NCI-H1048 (cell line): ENCODE results near the gene KCNH4.
A peak's percentile ranks its signal among the peaks of the same experiment; 100 is the strongest.
"Not testable (repeated sequence)": the region's sequence is repeated elsewhere in the genome, so short reads cannot be mapped to it uniquely, and the experiment has no call there.

Experiments
- DNase-seq: peaks from one replicate; lab custom pipeline; 2025; lab: John Stamatoyannopoulos, UW

The KCNH4 gene

DNA sequence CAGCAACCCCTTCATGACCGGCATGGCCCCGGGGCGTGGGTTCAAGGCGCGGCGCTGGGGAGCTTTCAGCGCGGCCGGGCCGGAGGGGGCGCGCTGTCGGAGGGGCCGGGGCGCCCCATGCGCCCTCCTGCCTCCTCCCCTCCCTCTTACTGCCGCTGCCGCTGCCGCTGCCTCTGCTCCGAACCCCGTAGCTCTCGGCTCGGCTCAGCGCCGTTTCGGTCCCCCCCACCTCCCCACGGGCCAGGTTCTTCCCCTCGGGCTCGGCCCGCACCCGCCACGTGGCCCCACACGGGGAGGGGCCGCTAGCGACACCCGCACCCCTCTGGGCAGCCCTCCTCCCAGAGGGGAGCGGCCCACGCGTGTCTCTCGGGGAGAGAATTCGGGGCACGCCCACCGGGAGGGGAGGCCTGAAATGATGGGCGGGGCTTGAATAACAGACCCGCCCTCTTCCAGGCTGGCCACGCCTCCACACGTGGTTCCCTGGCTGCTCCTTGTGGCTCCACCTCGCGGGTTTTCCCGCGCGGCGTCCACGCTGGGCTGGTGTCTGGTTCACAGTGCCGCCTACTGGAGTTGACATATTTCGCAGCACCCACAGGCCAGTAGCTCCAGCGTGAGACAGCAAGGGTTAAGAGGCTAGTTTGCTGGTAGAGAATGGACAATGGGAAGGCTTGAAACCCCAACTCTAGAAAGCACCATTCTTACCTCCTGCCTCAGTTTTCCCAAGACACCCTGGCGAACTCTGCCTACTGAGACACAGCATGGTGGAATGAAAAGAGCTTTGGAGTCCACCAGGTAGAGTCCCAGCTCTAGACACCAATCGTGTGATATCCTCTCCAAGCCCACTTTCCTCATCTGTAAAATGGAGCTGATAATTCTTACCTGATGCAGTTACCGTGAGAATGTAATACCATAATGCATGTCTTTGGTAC, at the start of gene KCNH4:
TSS of gene KCNH4 (minus strand) at position 221 of the 929 bp plus-strand sequence. CDS start at position 24, 197 bp downstream.
- DNase-seq = peak; percentile 19

GRCh38 chr17:42230225-42230624, 49.3 kb upstream of the KCNH4 start:
- no peak for DNase-seq

DNA sequence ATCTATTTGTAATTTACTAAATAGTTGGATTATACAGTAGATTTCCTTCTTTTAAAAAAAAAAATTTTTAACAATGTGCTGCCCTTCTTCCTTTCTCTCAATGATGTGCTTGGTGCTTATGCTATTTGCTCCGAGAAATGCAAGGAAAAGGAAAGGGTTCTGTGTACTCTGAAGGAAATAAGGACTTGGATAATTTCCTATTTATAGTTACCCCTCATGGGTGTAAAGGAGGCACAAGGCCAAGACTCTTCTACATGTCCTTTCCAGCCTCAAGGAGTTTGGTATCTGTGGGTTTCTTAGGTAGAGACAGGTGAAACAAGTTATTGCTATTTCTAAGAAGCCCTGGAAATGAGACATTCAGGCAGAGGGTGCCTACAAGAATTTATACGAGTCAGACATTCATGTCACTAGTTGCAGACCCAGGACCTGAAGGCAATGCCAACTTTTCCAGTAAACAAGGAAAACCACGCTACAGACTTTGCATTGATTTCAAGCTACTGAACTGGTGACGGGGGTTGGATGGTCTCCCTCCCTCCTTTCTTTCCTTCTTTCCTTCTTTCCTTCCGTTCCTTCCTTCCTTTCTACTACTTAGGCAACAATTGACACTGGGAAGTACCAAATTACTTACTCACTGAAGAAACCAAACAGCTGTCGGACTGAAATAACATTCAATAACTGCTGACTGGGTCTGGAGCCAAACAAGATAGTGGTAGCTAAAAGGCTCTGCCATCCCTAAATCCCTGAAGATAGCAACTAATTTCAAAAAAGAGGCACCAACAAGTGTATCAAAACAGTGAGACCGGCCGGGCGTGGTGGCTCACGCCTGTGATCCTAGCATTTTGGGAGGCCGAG, 47.1 kb upstream of the KCNH4 start:
- DNase-seq = no peak

- no peak for DNase-seq
These were observed 44.7 kb upstream of the KCNH4 start for GRCh38 chr17:42225646-42226045.

DNA sequence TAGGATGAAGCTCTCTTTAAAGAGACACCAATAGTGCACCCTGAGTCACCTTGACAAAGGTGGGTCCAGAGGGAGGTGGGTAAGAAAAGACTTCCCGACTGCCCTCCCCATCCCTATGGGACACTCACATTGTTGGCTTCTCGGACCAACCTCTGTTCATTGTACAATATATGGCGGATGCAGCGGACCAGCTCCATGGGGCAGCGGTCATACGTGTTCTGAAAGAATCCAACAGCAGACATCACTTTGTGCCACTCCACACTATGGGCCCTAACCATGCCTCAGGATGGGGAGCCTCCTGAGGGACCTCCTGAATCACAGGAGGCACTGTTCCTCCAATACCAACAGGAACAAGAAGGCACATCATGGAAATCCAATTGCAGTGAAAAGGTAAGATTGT, 43.7 kb upstream of the KCNH4 start:
- DNase-seq = no peak

DNA sequence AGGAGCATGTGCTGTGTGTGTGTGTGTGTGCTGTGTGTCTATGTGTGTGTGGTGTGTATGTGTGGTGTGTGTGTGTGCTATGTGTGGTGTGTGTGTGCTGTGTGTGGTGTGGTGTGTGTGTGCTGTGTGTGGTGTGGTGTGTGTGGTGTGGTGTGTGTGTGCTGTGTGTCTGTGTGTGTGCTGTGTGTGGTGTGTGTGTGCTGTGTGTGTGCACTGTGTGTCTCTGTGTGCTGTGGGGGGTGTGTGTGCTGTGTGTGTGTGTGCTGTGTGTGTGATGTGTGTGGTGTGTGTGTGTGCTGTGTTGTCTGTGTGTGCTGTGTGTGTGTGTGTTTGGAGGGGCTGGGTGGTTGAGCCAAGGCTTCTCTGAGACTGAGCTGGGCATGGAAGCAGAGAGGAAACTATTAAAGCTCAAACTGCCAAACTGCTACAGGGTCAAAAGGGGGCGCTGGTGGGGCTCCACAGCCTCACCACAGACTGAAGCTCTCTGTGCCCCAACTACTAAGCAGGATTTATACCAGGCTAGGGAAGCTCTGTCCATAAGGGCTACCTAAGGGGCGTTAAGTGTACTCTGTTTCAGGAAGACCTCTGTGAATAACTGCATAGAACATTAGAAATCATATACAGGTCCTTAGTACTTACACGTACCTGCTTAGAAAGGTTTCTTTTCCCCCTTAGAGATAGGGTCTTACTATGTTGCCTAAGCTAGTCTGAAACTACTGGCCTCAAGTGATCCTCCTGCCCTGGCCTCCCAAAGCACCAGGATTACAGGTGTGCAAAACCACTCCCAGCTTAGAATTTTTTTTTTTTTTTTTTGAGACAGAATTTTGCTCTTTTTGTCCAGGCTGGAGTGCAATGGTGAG, 41.2 kb upstream of the KCNH4 start:
- no peak for DNase-seq

GRCh38 chr17:42219280-42219679, 38.3 kb upstream of the KCNH4 start:
- not testable (repeated sequence) for DNase-seq

DNA sequence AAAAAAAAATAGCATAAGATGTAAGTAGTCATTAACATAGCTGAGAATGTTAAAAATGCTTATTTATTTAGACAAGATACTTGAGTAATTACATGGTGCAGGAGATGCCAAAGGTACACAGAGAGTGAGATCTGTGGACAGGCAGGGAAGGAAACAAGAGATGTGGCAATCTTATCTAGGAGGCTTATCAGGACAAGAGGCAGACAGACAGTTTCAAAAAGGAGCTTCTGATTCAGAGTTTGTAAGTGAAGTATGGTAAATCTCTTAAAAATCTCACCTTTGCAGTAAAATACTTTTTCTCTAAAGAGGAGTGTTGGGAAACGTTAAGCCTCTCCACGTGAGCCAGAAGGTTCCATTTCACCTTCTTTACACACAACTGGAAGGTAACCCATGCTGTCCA, 33.2 kb upstream of the KCNH4 start:
- DNase-seq = no peak

DNA sequence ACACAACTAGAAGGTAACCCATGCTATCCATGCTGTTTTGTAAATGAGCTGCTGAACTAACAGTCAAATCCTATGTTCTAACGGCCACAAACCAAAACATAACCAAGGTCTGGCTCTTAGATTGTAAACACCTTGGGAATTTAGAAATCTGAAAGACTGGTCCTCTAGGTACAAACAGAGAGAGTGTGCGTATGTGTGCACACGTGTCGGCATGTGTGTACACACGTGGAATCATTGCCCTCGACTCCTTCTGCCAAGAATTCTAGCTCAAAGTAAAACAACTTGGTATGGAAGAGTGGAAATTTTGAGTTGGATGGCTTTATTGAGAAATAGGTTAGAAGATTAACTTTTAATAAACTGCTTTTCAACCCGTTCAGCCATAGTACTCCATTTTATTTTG, 31.4 kb upstream of the KCNH4 start:
- DNase-seq = no peak

DNA sequence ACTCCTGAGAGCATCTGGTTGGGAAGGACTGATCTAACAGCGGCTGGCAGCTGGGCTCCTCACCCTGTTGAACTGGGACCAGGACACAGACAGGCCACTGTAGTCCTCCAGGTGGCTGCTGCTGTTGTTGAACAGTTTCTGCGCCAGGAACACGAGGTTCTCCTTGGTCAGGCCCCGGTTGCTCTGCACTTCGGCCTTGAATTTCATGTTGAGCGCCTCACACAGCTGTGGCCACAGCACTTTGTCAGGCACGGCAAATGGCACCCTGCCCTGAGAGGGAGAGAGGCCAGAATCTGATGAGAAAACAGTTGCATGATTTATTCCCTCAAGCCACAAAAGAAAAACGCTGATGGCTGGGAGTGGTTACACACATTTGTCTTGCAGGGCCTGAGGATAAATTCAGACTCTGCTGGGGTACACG, 31.0 kb upstream of the KCNH4 start:
- DNase-seq = not testable (repeated sequence)

DNA sequence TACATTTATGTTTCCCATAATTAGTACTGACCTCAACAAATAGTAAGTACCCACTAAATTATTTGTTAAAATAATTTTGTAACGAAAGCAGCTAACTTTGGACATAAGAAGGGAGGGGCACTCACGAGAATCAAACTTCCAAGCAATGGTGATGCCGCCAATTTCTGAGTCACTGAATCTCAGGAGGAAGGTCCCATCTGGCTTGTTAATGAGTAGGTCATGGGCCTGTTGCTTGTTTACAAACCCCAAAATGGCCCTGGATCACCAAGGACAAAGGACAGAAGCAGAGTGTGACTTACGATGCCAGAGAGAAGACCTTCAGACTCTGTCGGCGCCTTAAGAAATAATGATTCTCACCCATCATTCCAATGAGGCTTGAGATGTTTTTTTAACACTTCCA, 29.1 kb upstream of the KCNH4 start:
- DNase-seq = no peak

DNA sequence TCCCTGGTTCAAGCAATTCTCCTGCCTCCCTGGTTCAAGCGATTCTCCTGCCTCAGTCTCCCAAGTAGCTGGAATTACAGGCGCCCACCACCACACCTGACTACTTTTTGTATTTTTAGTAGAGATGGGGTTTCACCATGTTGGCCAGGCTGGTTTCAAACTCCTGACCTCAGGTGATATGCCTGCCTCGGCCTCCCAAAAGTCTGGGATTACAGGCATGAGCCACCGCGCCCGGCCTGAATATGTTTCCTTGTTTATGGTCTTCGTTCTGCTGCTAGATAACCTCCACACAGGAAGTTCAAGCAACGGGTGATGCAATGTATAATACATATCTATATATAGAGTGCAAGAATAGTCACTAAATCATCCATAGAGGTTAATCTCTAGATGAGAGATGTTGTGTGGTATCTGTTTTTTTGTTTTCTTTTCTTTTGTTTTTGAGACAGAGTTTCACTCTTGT, 25.2 kb upstream of the KCNH4 start:
- DNase-seq = not testable (repeated sequence)

- DNase-seq = no peak
These were observed 22.4 kb upstream of the KCNH4 start for GRCh38 chr17:42203354-42203753.

DNA sequence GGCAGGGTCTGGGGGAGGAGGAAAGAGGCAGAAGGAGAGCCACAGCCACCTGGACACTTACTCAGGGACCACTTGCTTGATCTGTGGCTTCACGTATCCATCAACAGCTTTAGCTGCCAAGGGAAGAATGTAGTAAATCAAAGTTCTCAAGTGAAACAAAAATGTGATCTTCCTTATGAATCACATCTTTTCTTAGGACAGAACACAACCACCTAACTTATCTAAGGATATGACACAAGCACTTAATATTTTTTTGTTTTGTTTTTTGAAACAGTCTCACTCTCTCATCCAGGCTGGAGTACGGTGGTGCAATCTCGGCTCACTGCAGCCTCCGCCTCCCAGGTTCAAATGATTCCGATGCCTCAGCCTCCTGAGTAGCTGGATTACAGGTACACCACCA, 21.8 kb upstream of the KCNH4 start:
- no peak for DNase-seq

GRCh38 chr17:42202159-42202558, 21.2 kb upstream of the KCNH4 start:
- no peak for DNase-seq

GRCh38 chr17:42201458-42201772, 20.5 kb upstream of the KCNH4 start:
- no peak for DNase-seq

GRCh38 chr17:42200706-42201457, 19.9 kb upstream of the KCNH4 start:
- no peak for DNase-seq

- DNase-seq = no peak
These were observed 18.6 kb upstream of the KCNH4 start for GRCh38 chr17:42199416-42200011.

GRCh38 chr17:42198897-42199296, 18.0 kb upstream of the KCNH4 start:
- DNase-seq = no peak

DNA sequence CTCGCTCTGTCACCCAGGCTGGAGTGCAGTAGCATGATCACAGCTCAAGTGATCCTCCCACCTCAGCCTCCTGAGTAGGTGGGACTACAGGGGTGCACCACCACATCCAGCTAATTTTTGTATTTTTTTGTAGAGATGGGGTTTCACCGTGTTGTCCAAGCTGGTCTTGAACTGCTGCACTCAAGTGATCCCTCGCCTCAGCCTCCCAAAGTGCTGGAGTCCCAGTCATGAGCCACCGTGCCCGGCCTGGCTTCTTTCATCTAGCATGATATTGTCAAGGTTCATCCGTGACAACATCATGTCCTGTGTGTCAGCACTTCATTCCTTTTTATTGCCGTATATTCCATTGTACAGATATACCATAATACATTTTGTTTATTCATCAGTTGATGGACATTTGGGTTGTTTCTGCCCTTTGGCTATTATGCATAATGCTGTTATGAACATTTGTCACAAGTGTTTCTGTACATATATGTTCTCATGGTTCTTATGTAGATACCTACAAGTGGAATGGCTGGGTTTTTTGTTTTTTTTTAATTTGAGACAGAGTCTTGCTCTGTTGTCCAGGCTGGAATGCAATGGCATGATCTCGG, 16.7 kb upstream of the KCNH4 start:
- DNase-seq = no peak
